CD8-positive, alpha-beta memory T cell (primary cell): ENCODE results near the gene LYSMD4. TPM values are rescaled to one million over a fixed set of nuclear protein-coding genes. Genes with fewer than 3 reads are reported as not detected.
"Not testable (repeated sequence)": the region's sequence is repeated elsewhere in the genome, so short reads cannot be mapped to it uniquely, and the experiment has no call there.

Experiments
- CTCF ChIA-PET: fragments of 350-600 bp; sonication (Branson Sonifier 250); formaldehyde crosslinking; loops from one replicate; lab custom pipeline; 2021; ENCODE audit warnings: antibody characterized with exemption; lab: Charles Lee
- POLR2A ChIA-PET: fragments of 350-600 bp; sonication (Branson Sonifier 250); formaldehyde crosslinking; loops from one replicate; lab custom pipeline; 2021; ENCODE audit warnings: antibody characterized with exemption; lab: Charles Lee
- DNase-seq, 5 donors: peaks; one replicate each; pipeline versions ENCODE4 v3.0.0 to v3.0.0-alpha.2; 2020 to 2022; ENCODE audit warnings: mixed read lengths in 1 of 5
- H3K27ac ChIP-seq: one replicate; pipeline ENCODE4 v1.7.0; 2013; ENCODE audit warnings: low read depth, mild to moderate bottlenecking, low read length, moderate library complexity
- H3K27me3 ChIP-seq: 2 replicates; pipeline ENCODE4 v1.7.0; 2013; ENCODE audit warnings: low read length, mild to moderate bottlenecking; ENCODE audit not compliant: insufficient read depth, poor library complexity, severe bottlenecking
- H3K36me3 ChIP-seq: 2 replicates; pipeline ENCODE4 v1.7.0; 2013; ENCODE audit warnings: mild to moderate bottlenecking, low read length, moderate library complexity; ENCODE audit not compliant: insufficient read depth
- H3K4me1 ChIP-seq: 2 replicates; pipeline ENCODE4 v1.7.0; 2013; ENCODE audit warnings: mild to moderate bottlenecking, low read length, moderate library complexity; ENCODE audit not compliant: insufficient read depth
- H3K4me3 ChIP-seq: 2 replicates; pipeline ENCODE4 v1.7.0; 2013; ENCODE audit warnings: mild to moderate bottlenecking, low read length
- H3K9me3 ChIP-seq: 2 replicates; pipeline ENCODE4 v1.7.0; 2013; ENCODE audit warnings: mild to moderate bottlenecking, low read length
- H3K27ac Mint-ChIP-seq, 8 donors: one replicate each; pipeline ENCODE4 v1.8.0; 2020 to 2021; ENCODE audit warnings: mixed read lengths in 8 of 8, mild to moderate bottlenecking in 6 of 8, inconsistent platforms in 3 of 8, moderate library complexity in 3 of 8
- H3K27me3 Mint-ChIP-seq, 2 donors: one replicate each; pipeline ENCODE4 v1.8.0; 2020 to 2021; ENCODE audit warnings: mixed read lengths in 2 of 2, mild to moderate bottlenecking in 1 of 2, moderate library complexity in 1 of 2
- H3K36me3 Mint-ChIP-seq, 3 donors: one replicate each; pipeline ENCODE4 v1.8.0; 2020 to 2021; ENCODE audit warnings: mixed read lengths in 3 of 3, inconsistent platforms in 1 of 3, mild to moderate bottlenecking in 1 of 3
- H3K4me1 Mint-ChIP-seq, 3 donors: one replicate each; pipeline ENCODE4 v1.8.0; 2020 to 2021; ENCODE audit warnings: mixed read lengths in 3 of 3, inconsistent platforms in 1 of 3, mild to moderate bottlenecking in 1 of 3
- H3K4me3 Mint-ChIP-seq, 7 donors: one replicate each; pipeline ENCODE4 v1.8.0; 2020 to 2021; ENCODE audit warnings: mixed read lengths in 7 of 7, mild to moderate bottlenecking in 6 of 7, moderate library complexity in 4 of 7, inconsistent platforms in 2 of 7
- H3K9me3 Mint-ChIP-seq, 5 donors: one replicate each; pipeline ENCODE4 v1.8.0; 2020 to 2022; ENCODE audit warnings: mixed read lengths in 5 of 5, mild to moderate bottlenecking in 3 of 5, moderate library complexity in 2 of 5, inconsistent platforms in 1 of 5
- polyA plus RNA-seq: library from polyadenylated mRNA; unstranded; fragments of 300-500 nt; fragmentation: Illumina TruSeq; gene quantifications from one replicate; pipeline ENCODE4 v1.2.3, GENCODE V29; 2021
- total RNA-seq, 2 experiments: library from RNA; stranded (reverse); gene quantifications; one replicate each; pipeline ENCODE4 v1.2.3, GENCODE V29; 2021

LYSMD4 gene
- total and polyA plus RNA-seq, 3 experiments from 2014 or later = 6.5 to 8.4 (median 7.9) TPM

DNA sequence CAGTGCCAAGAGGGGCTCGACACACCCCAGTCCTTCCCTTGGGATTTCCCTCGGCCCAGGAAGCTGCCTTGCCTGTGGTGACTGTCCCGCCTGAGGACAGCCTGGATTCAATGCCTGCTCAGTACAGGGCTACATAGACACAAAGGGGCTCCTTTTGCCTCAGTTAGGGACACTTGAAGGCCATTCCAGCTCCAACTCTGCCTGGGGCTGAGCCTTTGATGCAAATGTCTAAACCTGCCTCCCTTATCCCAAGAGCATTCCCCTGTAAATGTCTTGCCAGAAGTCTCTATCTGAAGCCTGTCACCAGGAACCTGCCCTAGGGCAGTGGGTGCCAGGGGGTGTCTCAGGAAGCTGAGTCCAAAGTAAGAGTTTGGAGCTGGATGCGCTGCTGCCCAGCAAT, 19.3 kb upstream of the LYSMD4 start:
- POLR2A ChIA-PET = no interaction called here
- Histone ChIP-seq H3K36me3 (no peaks in the 10 kb centered on the region), H3K9me3 (no peaks in the 10 kb centered on the region), H3K4me1 (peaks cover 4% of the 10 kb centered on the region), H3K27me3 (no peaks in the 10 kb centered on the region), H3K4me3 (no peak overlapping the region), H3K27ac (no peak overlapping the region)
- Mint-ChIP-seq H3K27me3 (no peaks in the 10 kb centered on the region), H3K9me3 (no peaks in the 10 kb centered on the region), H3K4me1 (peaks cover 0 to 6% (median 3%) of the 10 kb centered on the region in 3 donors), H3K36me3 (no peaks in the 10 kb centered on the region), H3K4me3 (no peak overlapping the region), H3K27ac (no peak overlapping the region)
- no peak for DNase-seq
- CTCF ChIA-PET = interaction anchor here (1.9 kb wide), 1 partner anchor 480 kb away, joined by 6 read pairs; no protein-coding TSS in a partner anchor

- H3K27ac Mint-ChIP-seq, H3K27ac ChIP-seq, DNase-seq, H3K4me3 ChIP-seq, H3K9me3 Mint-ChIP-seq, POLR2A ChIA-PET, H3K36me3 ChIP-seq, H3K27me3 ChIP-seq, H3K36me3 Mint-ChIP-seq, H3K9me3 ChIP-seq, H3K27me3 Mint-ChIP-seq, H3K4me1 ChIP-seq, H3K4me1 Mint-ChIP-seq, H3K4me3 Mint-ChIP-seq, CTCF ChIA-PET: not testable (repeated sequence)
These were observed 17.1 kb upstream of the LYSMD4 start for GRCh38 chr15:99750326-99750725.

- H3K27me3 Mint-ChIP-seq = peaks cover 0 to 4% of the 10 kb centered on the region in 2 donors
- no peak overlapping the region for H3K27ac Mint-ChIP-seq
- Histone ChIP-seq H3K27ac (no peak overlapping the region), H3K27me3 (no peaks in the 10 kb centered on the region), H3K9me3 (no peaks in the 10 kb centered on the region), H3K4me1 (no peaks in the 10 kb centered on the region), H3K36me3 (no peaks in the 10 kb centered on the region), H3K4me3 (no peak overlapping the region)
- no peaks in the 10 kb centered on the region for H3K9me3 Mint-ChIP-seq
- DNase-seq = no peak
- H3K36me3 Mint-ChIP-seq = no peaks in the 10 kb centered on the region
- H3K4me1 Mint-ChIP-seq = no peaks in the 10 kb centered on the region
- POLR2A ChIA-PET = no interaction called here
- no peak overlapping the region for H3K4me3 Mint-ChIP-seq
- CTCF ChIA-PET = no interaction called here
These were observed 16.1 kb upstream of the LYSMD4 start for GRCh38 chr15:99749386-99749785.

DNA sequence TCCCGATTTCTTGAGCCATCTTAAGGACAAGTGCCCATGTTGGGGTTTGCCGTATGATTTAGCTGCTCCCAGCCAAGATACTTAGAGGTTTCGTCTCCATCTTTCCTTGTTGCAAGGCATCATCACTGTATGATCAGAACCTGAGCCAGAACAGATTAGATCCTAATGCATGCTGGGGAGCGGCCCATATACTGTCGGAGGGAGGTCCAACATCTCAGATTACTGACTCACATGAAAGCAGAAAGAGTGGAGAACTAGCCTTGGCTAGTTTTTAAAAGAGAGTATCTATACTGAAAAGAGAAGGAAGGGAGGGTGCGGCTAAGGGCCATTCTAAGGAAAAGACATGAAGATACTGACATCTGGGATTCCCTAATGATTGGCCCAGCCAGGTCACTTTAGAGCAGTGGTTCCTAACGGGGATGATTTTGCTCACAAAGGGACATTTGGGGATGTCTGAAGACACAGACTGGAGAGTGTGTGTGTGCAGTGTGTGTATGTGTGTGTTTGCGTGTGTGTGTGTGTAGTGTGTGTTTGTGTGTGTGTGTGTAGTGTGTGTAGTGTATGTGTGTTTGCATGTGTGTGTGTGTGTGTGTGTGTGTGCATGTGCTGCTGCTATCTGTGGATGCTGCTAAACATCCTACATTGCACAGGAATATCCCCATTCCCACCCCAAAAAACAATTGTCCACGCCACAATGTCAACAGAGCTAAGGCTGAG, 12.3 kb upstream of the LYSMD4 start:
- Histone ChIP-seq H3K36me3 (no peaks in the 10 kb centered on the region), H3K4me3 (no peak overlapping the region), H3K9me3 (no peaks in the 10 kb centered on the region), H3K27ac (no peak overlapping the region), H3K4me1 (no peaks in the 10 kb centered on the region), H3K27me3 (no peaks in the 10 kb centered on the region)
- no peaks in the 10 kb centered on the region for H3K4me1 Mint-ChIP-seq
- H3K36me3 Mint-ChIP-seq = no peaks in the 10 kb centered on the region
- no peaks in the 10 kb centered on the region for H3K9me3 Mint-ChIP-seq
- DNase-seq = no peak
- CTCF ChIA-PET = no interaction called here
- H3K4me3 Mint-ChIP-seq = no peak overlapping the region
- POLR2A ChIA-PET = no interaction called here
- H3K27me3 Mint-ChIP-seq = peaks cover 0 to 4% of the 10 kb centered on the region in 2 donors
- no peak overlapping the region for H3K27ac Mint-ChIP-seq

DNA sequence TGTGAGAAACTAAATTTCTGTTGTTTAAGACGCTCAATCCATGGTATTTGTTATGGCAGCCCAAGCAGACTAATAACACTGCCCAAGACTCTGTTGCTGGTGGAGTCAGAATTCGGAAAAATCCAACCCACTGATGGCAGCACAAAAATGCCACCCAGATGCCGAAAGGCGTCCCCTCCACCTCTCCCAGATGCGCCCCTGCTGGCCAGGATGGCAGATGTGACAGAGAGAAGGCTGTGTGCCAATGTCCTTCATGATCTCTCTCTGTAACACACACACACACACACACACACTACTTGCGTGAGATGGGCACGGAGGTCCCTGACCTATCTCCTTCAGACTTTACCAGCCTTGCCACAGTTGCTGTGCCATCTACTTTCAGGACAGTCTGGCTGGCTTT, 10.9 kb upstream of the LYSMD4 start:
- no peak overlapping the region for H3K27ac Mint-ChIP-seq
- H3K36me3 ChIP-seq = no peaks in the 10 kb centered on the region
- DNase-seq = no peak
- CTCF ChIA-PET = no interaction called here
- H3K27ac ChIP-seq = no peak overlapping the region
- no peak overlapping the region for H3K4me3 Mint-ChIP-seq
- POLR2A ChIA-PET = no interaction called here
- H3K9me3 Mint-ChIP-seq = no peaks in the 10 kb centered on the region
- H3K4me1 ChIP-seq = no peaks in the 10 kb centered on the region
- peaks cover 0 to 4% of the 10 kb centered on the region in 2 donors for H3K27me3 Mint-ChIP-seq
- no peaks in the 10 kb centered on the region for H3K4me1 Mint-ChIP-seq
- no peaks in the 10 kb centered on the region for H3K36me3 Mint-ChIP-seq
- H3K4me3 ChIP-seq = no peak overlapping the region
- no peaks in the 10 kb centered on the region for H3K27me3 ChIP-seq
- no peaks in the 10 kb centered on the region for H3K9me3 ChIP-seq

- H3K4me1 Mint-ChIP-seq = no peaks in the 10 kb centered on the region
- Histone ChIP-seq H3K27ac (no peak overlapping the region), H3K9me3 (no peaks in the 10 kb centered on the region), H3K36me3 (no peaks in the 10 kb centered on the region), H3K27me3 (no peaks in the 10 kb centered on the region), H3K4me3 (no peak overlapping the region), H3K4me1 (no peaks in the 10 kb centered on the region)
- no peaks in the 10 kb centered on the region for H3K9me3 Mint-ChIP-seq
- CTCF ChIA-PET = no interaction called here
- H3K27me3 Mint-ChIP-seq = peaks cover 0 to 4% of the 10 kb centered on the region in 2 donors
- no peaks in the 10 kb centered on the region for H3K36me3 Mint-ChIP-seq
- POLR2A ChIA-PET = no interaction called here
- H3K4me3 Mint-ChIP-seq = no peak overlapping the region
- H3K27ac Mint-ChIP-seq = no peak overlapping the region
- no peak for DNase-seq
These were observed 8.6 kb upstream of the LYSMD4 start for GRCh38 chr15:99741835-99742234.

- Histone ChIP-seq H3K27me3 (no peaks in the 10 kb centered on the region), H3K4me1 (peaks cover 4% of the 10 kb centered on the region), H3K4me3 (no peak overlapping the region), H3K9me3 (no peaks in the 10 kb centered on the region), H3K36me3 (no peaks in the 10 kb centered on the region), H3K27ac (no peak overlapping the region)
- H3K27me3 Mint-ChIP-seq = peaks cover 0 to 2% of the 10 kb centered on the region in 2 donors
- ChIA-PET POLR2A (no interaction called here), CTCF (no interaction called here)
- DNase-seq = no peak
- no peaks in the 10 kb centered on the region for H3K36me3 Mint-ChIP-seq
- peak overlapping the region in 1 of 8 donors; percentile 72 for H3K27ac Mint-ChIP-seq
- H3K4me1 Mint-ChIP-seq = peaks cover 0 to 9% (median 3%) of the 10 kb centered on the region in 3 donors
- no peak overlapping the region for H3K4me3 Mint-ChIP-seq
- no peaks in the 10 kb centered on the region for H3K9me3 Mint-ChIP-seq
These were observed 5.0 kb upstream of the LYSMD4 start for GRCh38 chr15:99738021-99738847.

GRCh38 chr15:99736702-99737101, 3.5 kb upstream of the LYSMD4 start:
- Mint-ChIP-seq H3K4me1 (peaks cover 9 to 18% (median 9%) of the 10 kb centered on the region in 3 donors), H3K4me3 (peak overlapping the region in 2 of 7 donors; percentile 2 to 32), H3K27ac (peak overlapping the region in 1 of 8 donors; percentile 1), H3K36me3 (no peaks in the 10 kb centered on the region), H3K27me3 (peaks cover 0 to 2% of the 10 kb centered on the region in 2 donors), H3K9me3 (no peaks in the 10 kb centered on the region)
- no peaks in the 10 kb centered on the region for H3K36me3 ChIP-seq
- no peaks in the 10 kb centered on the region for H3K9me3 ChIP-seq
- POLR2A ChIA-PET = no interaction called here
- no peak overlapping the region for H3K27ac ChIP-seq
- no peaks in the 10 kb centered on the region for H3K27me3 ChIP-seq
- no peak overlapping the region for H3K4me3 ChIP-seq
- CTCF ChIA-PET = interaction anchor here (1.3 to 2.0 kb wide), 4 partner anchors 17 to 464 kb away, joined by 3 to 10 read pairs (median 6); no protein-coding TSS in a partner anchor
- peaks cover 11% of the 10 kb centered on the region for H3K4me1 ChIP-seq
- no peak for DNase-seq
